ENCODE results near the gene NOC2L. TPM values are rescaled to one million over a fixed set of nuclear protein-coding genes. Genes with fewer than 3 reads are reported as not detected.

NOC2L gene
- total and polyA plus RNA-seq, 9 of the 15 experiments (the other 6 are each of a cell fraction or from before 2014, with no cell fraction given): 4.0 to 410 (median 200) TPM

DNA sequence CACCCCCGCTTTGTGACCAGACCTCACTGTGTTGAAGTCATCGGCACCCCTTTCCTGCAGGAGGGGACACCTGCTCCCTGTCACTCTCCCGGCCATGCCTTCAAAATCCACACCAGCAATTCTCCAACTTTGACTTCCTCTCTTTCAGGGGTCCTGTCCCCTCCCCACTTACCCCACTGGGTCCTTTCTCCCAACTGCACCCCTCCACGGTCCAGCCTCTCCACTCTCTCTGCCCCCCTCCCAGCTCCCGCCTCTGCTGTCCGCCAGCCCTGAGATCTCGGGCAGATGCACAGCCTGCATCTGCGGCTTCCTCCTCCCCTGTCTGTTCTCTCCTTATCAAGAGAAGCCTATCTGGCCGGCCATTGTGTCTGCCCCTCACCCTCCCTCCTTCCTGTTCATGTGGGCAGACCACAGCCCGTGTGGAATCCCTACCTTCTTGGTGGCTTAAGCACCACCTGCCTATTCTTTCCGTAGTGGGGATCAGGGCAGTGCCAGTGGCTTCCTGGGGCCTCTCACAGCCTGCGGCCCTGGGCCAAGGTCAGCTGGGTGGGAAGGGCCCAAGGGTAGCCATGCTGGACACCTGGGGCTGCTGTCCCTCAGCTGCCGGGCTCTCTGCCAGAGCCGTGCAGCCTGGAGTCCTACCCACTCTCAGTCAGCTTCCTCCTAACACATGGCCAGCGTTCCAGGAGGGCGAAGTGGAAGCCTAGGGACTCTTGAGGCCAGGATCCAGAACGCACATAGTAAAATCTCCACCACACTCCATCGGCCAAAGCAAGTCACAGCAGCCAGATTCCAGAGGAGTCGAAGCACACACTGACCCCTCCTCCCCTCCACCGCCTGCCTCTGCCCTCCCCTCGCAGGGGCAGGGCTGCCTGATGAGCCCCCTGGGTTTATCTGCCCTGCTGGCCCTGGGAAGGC is 46.0 kb upstream of the NOC2L start (continued):
- TF ChIP-seq CBX8 (IDR thresholded peaks at IDR 0.05; ENCODE audit: borderline replicate concordance, extremely low read depth, low read depth, low read length, poor library complexity, severe bottlenecking) (no peak), CBX5 (IDR thresholded peaks at IDR 0.05; ENCODE audit: borderline replicate concordance, low read depth) (peak; percentile 44; the same call in 1 of the 2 replicates), NFRKB (IDR thresholded peaks at IDR 0.05; ENCODE audit: low read depth) (peak; percentile 77), ZNF445 (CRISPR knock-in tag; IDR thresholded peaks at IDR 0.05; ENCODE audit: low read depth) (0 out of 2 replicates have a peak, but pooled peaks have one; percentile 32), MLLT1 (IDR thresholded peaks at IDR 0.05) (peak in 1 of 2 experiments; percentile 24; a peak in 1 of 4 replicates), THAP12 (CRISPR knock-in tag; IDR thresholded peaks at IDR 0.05) (no peak), GTF2E2 (tag; IDR thresholded peaks at IDR 0.05) (no peak)
- TF ChIP-seq, protein P1, sequence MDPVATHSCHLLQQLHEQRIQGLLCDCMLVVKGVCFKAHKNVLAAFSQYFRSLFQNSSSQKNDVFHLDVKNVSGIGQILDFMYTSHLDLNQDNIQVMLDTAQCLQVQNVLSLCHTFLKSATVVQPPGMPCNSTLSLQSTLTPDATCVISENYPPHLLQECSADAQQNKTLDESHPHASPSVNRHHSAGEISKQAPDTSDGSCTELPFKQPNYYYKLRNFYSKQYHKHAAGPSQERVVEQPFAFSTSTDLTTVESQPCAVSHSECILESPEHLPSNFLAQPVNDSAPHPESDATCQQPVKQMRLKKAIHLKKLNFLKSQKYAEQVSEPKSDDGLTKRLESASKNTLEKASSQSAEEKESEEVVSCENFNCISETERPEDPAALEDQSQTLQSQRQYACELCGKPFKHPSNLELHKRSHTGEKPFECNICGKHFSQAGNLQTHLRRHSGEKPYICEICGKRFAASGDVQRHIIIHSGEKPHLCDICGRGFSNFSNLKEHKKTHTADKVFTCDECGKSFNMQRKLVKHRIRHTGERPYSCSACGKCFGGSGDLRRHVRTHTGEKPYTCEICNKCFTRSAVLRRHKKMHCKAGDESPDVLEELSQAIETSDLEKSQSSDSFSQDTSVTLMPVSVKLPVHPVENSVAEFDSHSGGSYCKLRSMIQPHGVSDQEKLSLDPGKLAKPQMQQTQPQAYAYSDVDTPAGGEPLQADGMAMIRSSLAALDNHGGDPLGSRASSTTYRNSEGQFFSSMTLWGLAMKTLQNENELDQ (CRISPR knock-in tag; IDR thresholded peaks at IDR 0.05; ENCODE audit: borderline replicate concordance): no peak
- TF ChIP-seq, protein P2, sequence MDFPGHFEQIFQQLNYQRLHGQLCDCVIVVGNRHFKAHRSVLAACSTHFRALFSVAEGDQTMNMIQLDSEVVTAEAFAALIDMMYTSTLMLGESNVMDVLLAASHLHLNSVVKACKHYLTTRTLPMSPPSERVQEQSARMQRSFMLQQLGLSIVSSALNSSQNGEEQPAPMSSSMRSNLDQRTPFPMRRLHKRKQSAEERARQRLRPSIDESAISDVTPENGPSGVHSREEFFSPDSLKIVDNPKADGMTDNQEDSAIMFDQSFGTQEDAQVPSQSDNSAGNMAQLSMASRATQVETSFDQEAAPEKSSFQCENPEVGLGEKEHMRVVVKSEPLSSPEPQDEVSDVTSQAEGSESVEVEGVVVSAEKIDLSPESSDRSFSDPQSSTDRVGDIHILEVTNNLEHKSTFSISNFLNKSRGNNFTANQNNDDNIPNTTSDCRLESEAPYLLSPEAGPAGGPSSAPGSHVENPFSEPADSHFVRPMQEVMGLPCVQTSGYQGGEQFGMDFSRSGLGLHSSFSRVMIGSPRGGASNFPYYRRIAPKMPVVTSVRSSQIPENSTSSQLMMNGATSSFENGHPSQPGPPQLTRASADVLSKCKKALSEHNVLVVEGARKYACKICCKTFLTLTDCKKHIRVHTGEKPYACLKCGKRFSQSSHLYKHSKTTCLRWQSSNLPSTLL (IDR thresholded peaks at IDR 0.05): no peak
